WI38 (cell line): ENCODE results near the gene CPT1B.
A peak's percentile ranks its signal among the peaks of the same experiment; 100 is the strongest.
"Not testable (repeated sequence)": the region's sequence is repeated elsewhere in the genome, so short reads cannot be mapped to it uniquely, and the experiment has no call there.

Source experiments
- H3K4me3 ChIP-seq: 2 replicates; pipeline ENCODE4 v1.5.1; 2011; ENCODE audit warnings: low read depth, mild to moderate bottlenecking, control low read depth, low read length
- CTCF ChIP-seq: IDR thresholded peaks from 2 replicates; pipeline ENCODE4 v1.5.1; 2012; ENCODE audit warnings: low read depth, mild to moderate bottlenecking, control low read depth, low read length

Gene CPT1B

GRCh38 chr22:50546326-50547262 is 31.6 kb downstream of the CPT1B start:
- H3K4me3 ChIP-seq: no peak overlapping the region
- TF ChIP-seq CTCF: no peak

- 0 out of 2 replicates have a peak, but pooled peaks have one; percentile 15 for TF ChIP-seq CTCF
- H3K4me3 ChIP-seq: no peak within 1 kb of the TSS
Observed at GRCh38 chr22:50545522-50546325, 32.5 kb downstream of the CPT1B start, which contains the start of gene KLHDC7B. KLHDC7B (plus strand) TSS chr22:50545899; CDS start chr22:50546244, 345 bp downstream.

GRCh38 chr22:50544746-50545253 is 33.4 kb downstream of the CPT1B start:
- no peak for TF ChIP-seq CTCF
- no peak overlapping the region for H3K4me3 ChIP-seq

- peak; percentile 54 for TF ChIP-seq CTCF
- H3K4me3 ChIP-seq: no peak overlapping the region
Observed at GRCh38 chr22:50544078-50544745, 34.0 kb downstream of the CPT1B start.

GRCh38 chr22:50542416-50542927 is 35.8 kb downstream of the CPT1B start:
- no peak overlapping the region for H3K4me3 ChIP-seq
- TF ChIP-seq CTCF: no peak

GRCh38 chr22:50541667-50542026 is 36.6 kb downstream of the CPT1B start:
- not testable (repeated sequence) for H3K4me3 ChIP-seq

DNA sequence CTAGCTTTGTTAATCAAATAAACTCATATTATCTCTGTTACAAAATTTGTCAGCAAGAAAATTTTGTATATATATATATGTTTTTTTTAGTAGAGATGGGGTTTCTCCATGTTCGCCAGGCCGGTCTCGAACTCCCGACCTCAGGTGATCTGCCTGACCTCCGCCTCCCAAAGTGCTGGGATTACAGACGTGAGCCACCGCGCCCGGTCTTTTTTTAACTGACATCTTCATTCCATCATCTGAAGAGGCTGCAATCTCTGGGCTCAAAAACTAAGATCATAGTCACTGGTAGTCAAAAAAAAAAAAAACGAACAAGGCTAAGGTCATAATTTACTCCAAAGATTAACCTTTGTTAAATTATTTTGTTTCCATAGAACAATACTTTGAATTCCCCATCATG is 37.8 kb downstream of the CPT1B start:
- no peak for TF ChIP-seq CTCF
- no peak overlapping the region for H3K4me3 ChIP-seq
